HFF-Myc (cell line): ENCODE data around the gene EXD3.

Source experiments
- DNase-seq: peaks from one replicate; pipeline ENCODE4 v3.0.0-alpha.2; 2011; ENCODE audit warnings: low read depth; ENCODE audit errors: extremely low read depth
- H3K4me3 ChIP-seq: replicated peaks from 2 replicates; pipeline ENCODE4 v1.5.1; 2011; ENCODE audit warnings: low read depth, mild to moderate bottlenecking, control low read depth, low read length
- TF ChIP-seq, protein P1 (sequence below): IDR thresholded peaks from 2 replicates; pipeline ENCODE4 v1.5.1; 2012; ENCODE audit warnings: mild to moderate bottlenecking, low read depth, low read length, control low read depth; ENCODE audit errors: missing control alignments

Gene EXD3

GRCh38 chr9:137304383-137305059 lies 118.4 kb downstream of the EXD3 start:
- no peak overlapping the region for H3K4me3 ChIP-seq
- TF ChIP-seq, protein P1, sequence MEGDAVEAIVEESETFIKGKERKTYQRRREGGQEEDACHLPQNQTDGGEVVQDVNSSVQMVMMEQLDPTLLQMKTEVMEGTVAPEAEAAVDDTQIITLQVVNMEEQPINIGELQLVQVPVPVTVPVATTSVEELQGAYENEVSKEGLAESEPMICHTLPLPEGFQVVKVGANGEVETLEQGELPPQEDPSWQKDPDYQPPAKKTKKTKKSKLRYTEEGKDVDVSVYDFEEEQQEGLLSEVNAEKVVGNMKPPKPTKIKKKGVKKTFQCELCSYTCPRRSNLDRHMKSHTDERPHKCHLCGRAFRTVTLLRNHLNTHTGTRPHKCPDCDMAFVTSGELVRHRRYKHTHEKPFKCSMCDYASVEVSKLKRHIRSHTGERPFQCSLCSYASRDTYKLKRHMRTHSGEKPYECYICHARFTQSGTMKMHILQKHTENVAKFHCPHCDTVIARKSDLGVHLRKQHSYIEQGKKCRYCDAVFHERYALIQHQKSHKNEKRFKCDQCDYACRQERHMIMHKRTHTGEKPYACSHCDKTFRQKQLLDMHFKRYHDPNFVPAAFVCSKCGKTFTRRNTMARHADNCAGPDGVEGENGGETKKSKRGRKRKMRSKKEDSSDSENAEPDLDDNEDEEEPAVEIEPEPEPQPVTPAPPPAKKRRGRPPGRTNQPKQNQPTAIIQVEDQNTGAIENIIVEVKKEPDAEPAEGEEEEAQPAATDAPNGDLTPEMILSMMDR = peak; percentile 8
- no peak for DNase-seq

DNA sequence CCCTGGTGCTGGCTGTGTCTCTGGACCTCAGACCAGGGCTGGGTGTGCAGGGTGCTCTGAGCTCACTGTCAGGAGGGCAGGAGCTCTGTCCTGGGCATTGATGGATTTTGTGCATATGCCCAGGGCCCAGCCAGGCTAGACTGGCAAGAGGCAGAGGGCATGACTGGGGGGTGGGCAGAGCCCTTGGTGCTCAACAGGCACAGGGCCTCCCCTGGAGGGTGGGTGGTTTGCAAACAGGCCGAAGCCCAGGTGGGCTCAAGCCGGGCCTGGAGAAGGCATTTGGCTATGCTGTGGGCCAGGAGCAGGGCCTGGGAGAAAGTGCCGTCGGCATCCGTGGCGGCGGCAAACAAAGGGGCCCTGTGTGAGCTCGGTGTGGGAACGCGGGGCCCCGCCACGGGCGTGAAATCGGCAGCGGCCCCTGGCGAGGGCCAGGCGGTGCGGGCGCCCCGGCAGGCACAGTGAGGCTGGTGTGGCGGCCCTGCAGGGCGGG lies 119.0 kb downstream of the EXD3 start:
- no peak for DNase-seq
- no peak overlapping the region for H3K4me3 ChIP-seq
- TF ChIP-seq, protein P1 = no peak

DNA sequence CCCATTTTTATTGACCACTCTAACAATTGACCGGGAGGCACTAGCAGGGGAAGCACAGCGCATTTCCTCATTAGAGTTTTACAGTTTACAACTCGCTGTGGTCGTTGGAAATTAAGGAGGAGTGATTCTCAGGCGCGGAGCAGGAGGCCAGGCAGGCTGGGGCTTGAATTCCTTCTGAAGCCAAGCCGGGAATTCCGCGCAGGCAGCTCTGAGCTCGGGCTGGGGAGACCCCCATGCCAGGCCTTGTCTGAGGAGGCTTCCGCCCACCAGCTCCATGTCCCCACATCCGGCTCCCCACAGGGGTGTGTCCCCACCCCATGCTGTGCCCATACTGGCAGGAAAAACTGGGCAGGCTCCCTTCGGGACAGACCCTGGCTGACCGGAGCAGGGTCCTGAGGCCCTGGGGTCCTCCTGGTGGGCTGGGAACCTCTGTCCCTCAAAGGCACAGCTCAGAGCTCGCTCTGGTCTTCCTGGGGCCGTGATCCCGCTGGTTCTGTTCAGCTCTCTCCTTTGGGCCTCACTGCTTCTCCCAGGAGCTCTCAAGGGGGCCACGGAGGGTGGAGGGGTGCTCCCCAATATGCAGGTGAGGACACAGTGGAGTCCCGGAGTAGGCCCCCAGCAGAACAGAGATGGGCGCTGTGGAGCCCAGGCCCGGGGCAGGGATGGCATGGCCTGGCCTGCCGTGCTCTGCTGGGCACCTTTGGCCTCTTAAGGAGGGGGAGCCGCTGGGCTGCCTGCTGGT lies 119.6 kb downstream of the EXD3 start:
- H3K4me3 ChIP-seq = no peak overlapping the region
- TF ChIP-seq, protein P1 = no peak
- no peak for DNase-seq

DNA sequence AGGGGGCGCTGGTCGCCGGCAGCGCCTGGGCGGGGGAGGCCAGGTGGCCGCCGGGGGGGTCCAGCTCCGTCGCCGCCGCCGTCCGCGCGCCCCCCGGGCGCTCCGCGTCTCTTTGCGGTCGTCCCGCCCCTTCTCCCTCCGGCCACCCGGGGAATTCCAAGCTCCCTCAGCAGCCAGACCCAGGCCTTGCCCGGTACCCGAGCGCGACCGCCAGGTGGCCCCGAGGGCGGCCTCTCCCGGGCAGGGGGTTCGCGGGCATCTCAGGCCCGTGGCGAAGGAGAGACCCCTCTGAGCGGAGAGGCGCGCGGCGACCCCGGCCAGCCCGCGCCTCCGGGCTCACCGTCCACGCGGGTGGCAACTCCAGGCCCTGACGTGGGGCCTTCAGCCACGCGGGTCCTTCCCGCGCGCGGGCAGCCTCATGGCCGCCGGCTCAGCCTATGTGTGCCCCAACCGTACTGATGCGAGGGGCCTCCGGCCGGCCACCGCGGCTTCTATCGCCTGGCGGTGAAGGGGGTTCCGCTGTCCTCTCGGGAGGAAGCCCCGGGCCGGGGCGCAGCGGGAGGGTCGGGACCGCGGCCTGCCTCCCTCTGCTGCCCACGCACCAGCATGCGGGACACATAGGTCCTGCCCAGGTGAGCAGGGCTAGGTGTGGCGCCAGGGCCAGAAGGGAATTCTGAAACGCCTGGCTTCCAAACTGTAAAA lies 120.4 kb downstream of the EXD3 start:
- DNase-seq = no peak
- TF ChIP-seq, protein P1 = peak; percentile 47
- H3K4me3 ChIP-seq = peak overlapping the region; percentile 33

DNA sequence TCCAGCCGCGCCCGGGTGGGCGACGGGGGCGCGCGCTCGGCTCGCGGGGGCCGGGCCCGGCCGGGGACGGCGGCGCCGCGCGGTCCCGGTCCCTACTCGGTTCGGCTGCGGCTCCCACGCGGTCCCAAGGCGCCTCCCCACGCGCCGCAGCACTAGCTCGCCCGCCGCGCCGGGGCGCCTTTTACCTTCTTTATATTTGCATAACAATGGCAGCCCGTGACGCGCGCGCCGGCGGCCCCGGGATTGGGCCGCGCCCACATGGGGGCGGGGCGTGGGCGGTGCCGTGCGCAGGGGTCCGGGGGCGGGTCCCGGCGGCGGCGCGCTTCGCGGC lies 120.9 kb downstream of the EXD3 start, which contains the start of gene NRARP:
TSS of gene NRARP (minus strand) at position 154 of the 331 bp plus-strand sequence. CDS start 343 bp downstream, outside the sequence.
- TF ChIP-seq, protein P1 = no peak
- DNase-seq = no peak
- peak within 1 kb of the TSS; percentile 42 for H3K4me3 ChIP-seq

- no peak for DNase-seq
- H3K4me3 ChIP-seq = peak overlapping the region; percentile 42
- TF ChIP-seq, protein P1 = no peak
Measured at GRCh38 chr9:137301081-137301947, 121.6 kb downstream of the EXD3 start.
